Ascending aorta (tissue), 2 donors: ENCODE data around the gene UGT1A10. TPM values are rescaled to one million over a fixed set of nuclear protein-coding genes. Genes with fewer than 3 reads are reported as not detected.
"Not testable (repeated sequence)": the region's sequence is repeated elsewhere in the genome, so short reads cannot be mapped to it uniquely, and the experiment has no call there.

Experiments
- DNase-seq, 2 donors: peaks; one replicate each; pipeline ENCODE4 v3.0.0-alpha.2; 2019; ENCODE audit warnings: low spot score in 2 of 2
- H3K27ac ChIP-seq, 2 donors: fragments of 200-600 bp; sonication (generic); one replicate each; pipeline ENCODE4 v1.5.1; 2016 to 2017; ENCODE audit warnings: mild to moderate bottlenecking in 1 of 2
- H3K27me3 ChIP-seq: fragments of 200-600 bp; sonication (generic); one replicate; pipeline ENCODE4 v1.5.1; 2017
- H3K36me3 ChIP-seq, 2 donors: fragments of 200-600 bp; sonication (generic); one replicate each; pipeline ENCODE4 v1.5.1; 2016
- H3K4me1 ChIP-seq, 2 donors: fragments of 200-600 bp; sonication (generic); one replicate each; pipeline ENCODE4 v1.5.1; 2016 to 2017; ENCODE audit warnings: mild to moderate bottlenecking in 1 of 2
- H3K4me3 ChIP-seq, 2 donors: fragments of 200-600 bp; sonication (generic); one replicate each; pipeline ENCODE4 v1.5.1; 2016 to 2017; ENCODE audit warnings: mild to moderate bottlenecking in 1 of 2
- H3K9me3 ChIP-seq, 2 donors: fragments of 200-600 bp; sonication (generic); one replicate each; pipeline ENCODE4 v1.5.1; 2016
- CTCF ChIP-seq, 3 experiments: fragments of 200-600 bp in 2 of 3; fragments of 450-650 bp in 1 of 3; sonication (generic) in 2 of 3; IDR thresholded peaks; one replicate each; pipeline ENCODE4 v1.5.1; 2016 to 2019; ENCODE audit warnings: antibody characterized with exemption in 3 of 3, mild to moderate bottlenecking in 1 of 3, moderate library complexity in 1 of 3
- intact Hi-C: fragments of 100-400 bp; cut with DNase I; formaldehyde crosslinking; loops from one replicate; pipeline ENCODE4 v1.15.1; 2023
- total RNA-seq: library from RNA; depleted of rRNA; stranded (reverse); fragments of >200 nt; gene quantifications from one replicate; pipeline ENCODE4 v1.1.0, GENCODE V29; 2016

The UGT1A10 gene
- total RNA-seq, 1 donor from 2014 or later, result not detected

- intact Hi-C loops, result no loop called here
- Histone ChIP-seq H3K4me1 (no peaks in the 10 kb centered on the region), H3K9me3 (no peaks in the 10 kb centered on the region), H3K36me3 (no peaks in the 10 kb centered on the region), H3K27ac (no peak overlapping the region), H3K4me3 (no peak overlapping the region), H3K27me3 (no peaks in the 10 kb centered on the region)
- DNase-seq, result no peak
- TF ChIP-seq CTCF (IDR thresholded peaks at IDR 0.05), result no peak
Observed at GRCh38 chr2:233650981-233651380, 14.7 kb downstream of the UGT1A10 start.

- no peak for TF ChIP-seq CTCF (IDR thresholded peaks at IDR 0.05)
- Histone ChIP-seq H3K27ac (no peak overlapping the region), H3K9me3 (no peaks in the 10 kb centered on the region), H3K27me3 (no peaks in the 10 kb centered on the region), H3K4me1 (no peaks in the 10 kb centered on the region), H3K36me3 (no peaks in the 10 kb centered on the region), H3K4me3 (no peak overlapping the region)
- DNase-seq, result no peak
- intact Hi-C loops, result no loop called here
Observed at GRCh38 chr2:233651430-233651829, 15.2 kb downstream of the UGT1A10 start.

- Histone ChIP-seq H3K9me3 (no peaks in the 10 kb centered on the region), H3K27me3 (no peaks in the 10 kb centered on the region)
- no peak for TF ChIP-seq CTCF (IDR thresholded peaks at IDR 0.05)
Observed at GRCh38 chr2:233654501-233654900, 18.3 kb downstream of the UGT1A10 start.

GRCh38 chr2:233655043-233655442 lies 18.8 kb downstream of the UGT1A10 start:
- Histone ChIP-seq H3K4me1 (no peaks in the 10 kb centered on the region), H3K27me3 (no peaks in the 10 kb centered on the region), H3K9me3 (no peaks in the 10 kb centered on the region), H3K4me3 (no peak overlapping the region), H3K27ac (no peak overlapping the region), H3K36me3 (no peaks in the 10 kb centered on the region)
- TF ChIP-seq CTCF (IDR thresholded peaks at IDR 0.05), result no peak
- no peak for DNase-seq
- intact Hi-C loops, result no loop called here

More at GRCh38 chr2:233654501-233654900, 18.3 kb downstream of the UGT1A10 start:
- Histone ChIP-seq H3K27ac (no peak overlapping the region), H3K4me1 (no peaks in the 10 kb centered on the region), H3K36me3 (no peaks in the 10 kb centered on the region), H3K4me3 (no peak overlapping the region)
- intact Hi-C loops, result no loop called here
- no peak for DNase-seq

- H3K4me1 ChIP-seq, H3K27me3 ChIP-seq, DNase-seq, H3K36me3 ChIP-seq, intact Hi-C loops, H3K27ac ChIP-seq, H3K9me3 ChIP-seq, H3K4me3 ChIP-seq: not testable (repeated sequence)
Observed at GRCh38 chr2:233655943-233656342, 19.7 kb downstream of the UGT1A10 start.

- no peak for DNase-seq
- no peak for TF ChIP-seq CTCF (IDR thresholded peaks at IDR 0.05)
- Histone ChIP-seq H3K9me3 (no peaks in the 10 kb centered on the region), H3K36me3 (no peaks in the 10 kb centered on the region), H3K27me3 (no peaks in the 10 kb centered on the region), H3K4me3 (no peak overlapping the region), H3K27ac (no peak overlapping the region), H3K4me1 (no peaks in the 10 kb centered on the region)
- intact Hi-C loops, result no loop called here
Observed at GRCh38 chr2:233656443-233656842, 20.2 kb downstream of the UGT1A10 start.
